SK-N-MC (cell line): ENCODE measurements around the gene KIF22.

Experiments used
- EZH2 ChIP-seq: fragments of 200-600 bp; sonication (generic); IDR thresholded peaks from one replicate; pipeline ENCODE4 v1.6.1; 2017; ENCODE audit warnings: antibody characterized with exemption
- FOXP2 ChIP-seq: optimal IDR thresholded peaks from 2 replicates; pipeline ENCODE3; 2011; ENCODE audit warnings: mild to moderate bottlenecking, moderate library complexity; ENCODE audit not compliant: insufficient read depth; ENCODE audit errors: extremely low read length, control extremely low read depth
- POLR2AphosphoS5 ChIP-seq: IDR thresholded peaks from 2 replicates; pipeline ENCODE4 v1.6.1; 2012; ENCODE audit warnings: mild to moderate bottlenecking, low read depth, low read length, borderline replicate concordance

DNA sequence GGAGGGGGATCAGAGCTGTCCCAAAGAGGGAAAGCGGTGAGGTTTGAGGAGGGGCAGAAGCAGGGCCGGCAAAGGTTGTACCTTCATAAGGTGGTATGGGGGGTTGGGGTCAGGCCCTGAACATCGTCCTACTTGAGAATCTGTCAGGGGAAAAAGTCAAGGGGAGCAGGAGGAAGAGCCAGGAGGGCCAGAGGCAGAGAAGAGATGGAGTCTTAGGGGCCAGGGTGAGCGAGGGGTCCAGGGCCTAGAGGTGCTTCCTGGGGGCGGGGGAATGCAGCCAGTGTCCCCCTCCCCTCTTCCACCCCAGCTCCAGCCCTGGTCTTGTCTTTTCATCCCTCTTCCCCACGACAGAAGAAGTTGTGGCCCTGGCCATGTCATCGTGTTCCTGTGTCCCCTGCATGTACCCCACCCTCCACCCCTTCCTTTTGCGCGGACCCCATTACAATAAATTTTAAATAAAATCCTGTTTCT, 20.2 kb downstream of the KIF22 start:
- TF ChIP-seq POLR2AphosphoS5 (no peak), EZH2 (no peak), FOXP2 (no peak)
